Ecto neural progenitor cell (in vitro differentiated cells): ENCODE results near the gene ATAD5.
"Not testable (repeated sequence)": the region's sequence is repeated elsewhere in the genome, so short reads cannot be mapped to it uniquely, and the experiment has no call there.

Experiments
- DNase-seq: peaks from one replicate; pipeline ENCODE4 v3.0.0-alpha.2; 2018; ENCODE audit warnings: low spot score

Gene ATAD5

DNA sequence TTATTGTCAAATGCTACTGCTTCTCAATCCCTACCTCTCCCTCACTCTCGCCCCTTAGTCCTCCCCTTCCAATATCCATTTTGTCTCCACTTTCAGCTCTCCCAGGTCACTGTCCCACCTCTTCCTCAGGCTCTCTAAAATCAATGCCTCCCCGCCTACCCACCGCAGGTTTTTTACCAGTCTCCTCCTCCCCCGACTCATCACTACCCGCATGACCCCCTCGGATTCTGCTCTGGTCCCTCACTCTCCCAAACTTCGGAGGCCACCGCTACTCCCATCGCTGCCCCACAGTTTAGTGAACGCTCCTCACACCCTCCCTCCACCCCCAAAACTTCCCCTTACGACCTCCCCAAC is 7.8 kb upstream of the ATAD5 start:
- DNase-seq, result no peak

DNA sequence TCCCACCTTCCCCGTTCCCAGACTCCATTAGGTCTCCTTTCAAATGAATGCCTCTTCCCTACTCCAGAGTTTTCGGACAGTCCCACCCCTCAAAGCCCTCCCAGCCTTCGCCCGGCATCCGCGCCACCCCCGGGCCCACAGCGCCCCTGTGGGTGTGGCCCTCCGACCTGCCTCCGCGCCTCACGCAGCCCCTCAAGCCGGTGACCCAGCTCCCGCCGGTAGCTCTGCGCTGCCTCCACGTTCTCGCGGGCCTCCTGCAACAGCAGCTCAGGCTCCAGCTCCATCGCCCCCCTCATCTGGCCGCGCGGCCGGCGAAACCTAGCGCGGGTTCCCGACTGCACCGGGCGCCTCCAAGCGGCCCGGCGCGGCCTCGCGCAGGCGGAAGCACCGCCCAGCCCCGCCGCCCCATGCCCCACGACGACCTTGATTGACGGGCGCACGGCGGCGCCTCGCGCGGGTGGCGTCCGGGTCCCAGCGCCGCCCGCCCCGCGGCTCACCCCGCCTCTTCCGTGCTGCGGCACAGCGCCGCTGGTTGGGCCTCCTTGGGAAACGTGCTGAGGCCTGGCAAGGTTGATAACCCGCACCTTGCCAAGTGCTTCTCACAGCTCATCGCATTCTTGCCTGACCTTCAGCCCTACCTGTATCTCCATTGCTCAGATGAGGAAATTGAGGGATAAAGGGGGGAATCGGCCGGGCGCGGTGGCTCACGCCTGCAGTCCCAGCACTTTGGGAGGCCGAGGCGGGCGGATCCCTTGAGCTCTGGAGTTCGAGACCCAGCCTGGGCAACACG is 7.2 kb upstream of the ATAD5 start, which contains the start of gene CRLF3:
Gene CRLF3 (minus strand): TSS at position 337 of the 790 bp plus-strand sequence. CDS start 41 bp downstream, at position 296.
- peak; percentile 98 for DNase-seq

- DNase-seq, result no peak
These were observed 4.7 kb upstream of the ATAD5 start for GRCh38 chr17:30827082-30827481.

DNA sequence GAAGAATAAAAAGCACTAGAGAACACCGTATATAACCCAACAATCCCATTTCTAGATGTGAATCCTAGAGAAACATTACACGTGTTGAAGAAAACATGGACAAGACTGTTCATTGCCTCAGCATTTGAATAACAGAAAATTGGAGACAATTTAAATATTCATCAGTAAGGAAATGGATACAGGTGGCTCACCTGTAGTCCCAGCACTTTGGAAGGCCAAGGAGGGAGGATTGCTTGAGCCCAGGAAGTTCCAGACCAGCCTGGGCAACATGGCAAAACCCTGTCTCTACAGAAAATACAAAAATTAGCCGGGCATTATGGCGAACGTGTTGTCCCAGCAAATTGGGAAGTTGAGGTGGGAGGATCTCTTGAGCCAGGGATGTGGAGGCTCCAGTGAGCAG is 2.7 kb upstream of the ATAD5 start:
- DNase-seq, result no peak

DNA sequence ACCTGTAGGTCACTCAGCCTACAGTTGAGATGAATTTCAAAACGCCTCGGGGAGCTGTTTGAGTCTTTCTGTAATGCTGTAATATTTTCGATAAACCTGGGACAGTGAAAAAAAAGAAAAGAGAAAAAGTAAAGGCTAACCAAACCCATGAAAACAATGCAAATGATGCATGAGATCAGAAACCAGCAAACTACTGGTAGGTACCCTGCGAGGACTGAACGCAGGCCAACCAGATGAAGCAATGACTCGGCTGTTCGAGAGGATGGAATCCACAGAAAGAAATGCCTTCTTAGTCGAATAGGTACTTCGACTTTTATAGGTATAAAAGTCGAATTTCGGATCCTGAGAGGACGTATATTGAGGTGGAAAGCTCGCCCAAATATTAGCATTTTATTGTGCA is 509 bp upstream of the ATAD5 start:
- no peak for DNase-seq

GRCh38 chr17:30832438-30833124 is 815 bp downstream of the ATAD5 start:
- no peak for DNase-seq

DNA sequence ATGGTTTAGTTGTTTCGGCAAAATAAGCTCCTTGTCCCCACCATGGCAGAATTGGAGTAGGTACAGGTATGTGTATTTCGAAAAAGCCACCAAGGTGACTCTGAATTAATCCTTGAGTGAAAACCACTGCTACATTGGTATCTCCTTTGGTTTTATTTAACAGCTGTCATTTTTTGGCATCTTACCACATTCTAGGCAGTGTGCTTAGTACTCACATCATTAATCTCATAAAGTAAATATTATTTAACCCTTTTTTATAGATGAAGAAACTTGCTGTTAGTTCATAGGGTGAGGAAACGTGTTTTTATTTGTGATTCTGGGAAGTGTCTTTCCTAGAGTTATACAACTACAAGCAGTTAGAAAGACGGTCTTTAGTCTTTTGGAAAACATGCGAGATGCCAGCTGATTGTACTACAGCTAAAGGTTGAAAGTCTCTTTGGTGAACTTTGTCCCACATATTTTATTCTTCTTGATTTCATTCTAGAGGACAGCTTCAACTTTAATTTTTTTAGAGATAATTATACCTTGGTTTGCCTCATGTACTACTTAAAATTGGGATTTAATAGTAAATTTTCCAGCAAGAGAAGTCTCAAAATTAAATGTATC is 6.5 kb downstream of the ATAD5 start:
- no peak for DNase-seq

DNA sequence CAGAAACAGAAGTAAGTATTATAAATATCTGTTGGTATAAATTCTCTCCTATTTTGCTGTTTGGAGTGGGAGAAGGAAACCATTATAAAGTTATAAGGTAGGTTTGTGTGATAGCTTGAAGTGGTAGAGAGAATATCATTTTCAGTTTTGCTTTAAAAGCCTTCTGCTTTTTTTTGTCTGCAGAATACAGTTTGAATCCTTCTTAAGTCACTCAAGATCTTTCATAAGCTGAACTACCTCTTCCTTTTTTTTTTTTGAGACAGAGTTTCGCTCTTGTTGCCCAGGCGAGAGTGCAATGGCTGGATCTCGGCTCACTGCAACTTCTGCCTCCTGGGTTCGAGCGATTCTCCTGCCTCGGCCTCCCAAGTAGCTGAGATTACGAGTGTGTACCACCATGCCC is 9.0 kb downstream of the ATAD5 start:
- DNase-seq, result no peak

- DNase-seq, result no peak
These were observed 16.3 kb downstream of the ATAD5 start for GRCh38 chr17:30848021-30848420.

DNA sequence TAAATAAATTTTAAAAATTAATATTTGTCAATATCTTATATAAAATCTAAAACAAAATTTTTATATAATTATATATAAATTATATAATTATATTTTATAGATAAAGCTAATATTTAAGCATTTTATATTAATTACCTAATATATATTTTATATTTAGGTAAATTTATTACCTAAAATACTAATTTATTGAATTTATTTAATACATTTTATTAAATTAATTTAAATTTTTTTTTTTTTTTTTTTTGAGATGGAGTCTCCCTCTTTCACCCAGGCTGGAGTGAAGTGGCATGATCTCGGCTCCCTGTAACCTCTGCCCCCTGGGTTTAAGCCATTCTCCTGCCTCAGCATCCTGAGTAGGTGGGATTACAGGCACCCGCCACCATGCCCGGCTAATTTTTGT is 22.4 kb downstream of the ATAD5 start:
- no peak for DNase-seq

- DNase-seq, result no peak
These were observed 26.9 kb downstream of the ATAD5 start for GRCh38 chr17:30858556-30859250.

- no peak for DNase-seq
These were observed 32.9 kb downstream of the ATAD5 start for GRCh38 chr17:30864636-30865035.

GRCh38 chr17:30869005-30869404 is 37.2 kb downstream of the ATAD5 start:
- no peak for DNase-seq

DNA sequence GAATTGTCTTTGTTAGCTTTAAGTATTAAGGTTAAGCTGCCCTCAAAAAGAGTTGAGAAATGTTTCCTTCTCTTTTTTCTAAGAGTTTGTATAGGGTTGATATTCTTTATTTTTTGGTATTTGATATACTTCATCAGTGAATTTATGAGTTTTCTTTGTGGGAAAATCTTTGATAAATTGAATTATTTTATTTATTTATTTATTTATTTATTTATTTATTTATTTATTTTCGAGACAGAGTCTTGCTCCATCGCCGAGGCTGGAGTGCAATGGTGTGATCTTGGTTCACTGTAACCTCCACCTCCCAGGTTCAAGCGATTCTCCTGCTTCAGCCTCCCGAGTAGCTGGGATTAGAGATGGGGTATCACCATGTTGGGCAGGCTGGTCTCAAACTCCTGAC is 54.4 kb downstream of the ATAD5 start:
- no peak for DNase-seq

DNA sequence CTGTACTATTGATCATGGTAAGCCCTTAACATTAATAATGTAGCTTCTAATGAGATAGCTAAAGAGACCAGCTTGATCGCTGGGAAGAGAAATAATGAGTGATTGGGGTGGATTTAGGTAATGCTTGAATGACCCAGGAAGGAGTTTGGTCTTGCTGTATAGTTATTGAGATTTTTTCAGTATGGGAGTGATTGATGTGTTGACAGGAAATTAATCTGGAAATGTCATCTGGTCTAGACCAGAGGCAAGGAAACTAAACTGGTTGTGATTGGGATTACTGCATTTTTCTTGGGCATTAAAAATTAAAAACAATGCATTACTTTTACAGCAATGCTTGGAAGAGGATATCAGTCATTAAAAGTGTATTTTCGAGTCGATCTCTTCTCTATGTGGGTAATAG is 62.5 kb downstream of the ATAD5 start:
- DNase-seq, result no peak

DNA sequence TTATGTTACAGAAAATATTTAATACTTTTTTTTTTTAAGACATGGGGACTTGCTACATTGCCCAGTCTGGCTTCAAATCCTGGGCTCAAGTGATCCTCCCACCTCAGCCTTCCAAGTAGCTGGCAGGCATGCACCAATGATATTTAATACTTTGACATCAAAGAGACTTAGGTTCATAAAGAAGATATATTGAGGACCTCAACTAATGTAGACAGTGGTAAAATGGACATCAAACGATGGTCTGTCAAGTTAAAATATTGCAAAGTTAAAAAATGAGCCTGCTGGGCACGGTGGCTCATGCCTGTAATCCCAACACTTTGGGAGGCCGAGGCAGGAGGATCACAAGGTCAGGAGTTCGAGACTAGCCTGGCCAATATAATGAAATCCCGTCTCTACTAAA is 65.5 kb downstream of the ATAD5 start:
- DNase-seq, result no peak

- peak; percentile 56 for DNase-seq
These were observed 74.0 kb downstream of the ATAD5 start for GRCh38 chr17:30905742-30906100.

GRCh38 chr17:30906101-30906911 is 74.5 kb downstream of the ATAD5 start, which contains the start of gene TEFM:
Gene TEFM, minus strand, starts transcription at chr17:30906238. Its CDS starts 40 bp downstream, at chr17:30906198.
- peak; percentile 98 for DNase-seq

- no peak for DNase-seq
These were observed 77.1 kb downstream of the ATAD5 start for GRCh38 chr17:30908717-30909420.

DNA sequence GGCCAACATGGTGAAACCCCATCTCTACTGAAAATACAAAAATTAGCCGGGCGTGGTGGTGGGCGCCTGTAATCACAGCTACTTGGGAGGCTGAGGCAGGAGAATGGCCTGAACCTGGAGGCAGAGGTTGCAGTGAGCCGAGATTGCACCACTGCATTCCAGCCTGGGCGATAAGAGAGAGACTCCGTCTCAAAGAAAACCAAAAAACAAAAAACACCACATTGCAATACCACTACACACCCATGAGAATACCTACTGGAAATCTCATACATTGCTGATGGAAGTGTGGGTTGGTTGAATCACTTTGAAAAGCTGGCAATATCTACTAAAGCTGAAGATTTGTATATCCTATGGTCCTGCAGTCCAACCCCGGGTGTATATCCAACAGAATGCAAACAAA is 78.4 kb downstream of the ATAD5 start:
- not testable (repeated sequence) for DNase-seq

- no peak for DNase-seq
These were observed 82.2 kb downstream of the ATAD5 start for GRCh38 chr17:30913955-30914354.
